ENCODE data around the gene CAMK2D. TPM values are rescaled to one million over a fixed set of nuclear protein-coding genes. Genes with fewer than 3 reads are reported as not detected.

The CAMK2D gene
- total RNA-seq, 6 donors from 2014 or later, result 41.0 to 75.8 (median 51.9) TPM

GRCh38 chr4:113512880-113513279, 248.7 kb downstream of the CAMK2D start:
- Histone ChIP-seq H3K4me1 (no peaks in the 10 kb centered on the region), H3K36me3 (peaks cover 4 to 41% (median 19%) of the 10 kb centered on the region in 4 donors), H3K27ac (no peak overlapping the region), H3K27me3 (no peaks in the 10 kb centered on the region), H3K4me3 (no peak overlapping the region), H3K9me3 (no peaks in the 10 kb centered on the region)
- ATAC-seq (ENCODE audit: low FRiP score in 2 of 2), result no peak
- DNase-seq, result no peak
- TF ChIP-seq CTCF (IDR thresholded peaks at IDR 0.05) (no peak), POLR2A (IDR thresholded peaks at IDR 0.05) (no peak), EP300 (IDR thresholded peaks at IDR 0.05) (no peak), POLR2AphosphoS5 (IDR thresholded peaks at IDR 0.05) (no peak)
- 92 to 95% methylated on average over 6 of the region's 6 CpGs for WGBS, 2 donors

- H3K27ac ChIP-seq, result no peak overlapping the region
- DNase-seq (no peak), ATAC-seq (ENCODE audit: low FRiP score in 2 of 2) (no peak)
- H3K36me3 ChIP-seq, result peaks cover 4 to 32% (median 19%) of the 10 kb centered on the region in 4 donors
- no peak overlapping the region for H3K4me3 ChIP-seq
- TF ChIP-seq POLR2AphosphoS5 (IDR thresholded peaks at IDR 0.05) (no peak), EP300 (IDR thresholded peaks at IDR 0.05) (no peak), CTCF (IDR thresholded peaks at IDR 0.05) (no peak), POLR2A (IDR thresholded peaks at IDR 0.05) (no peak)
- no peaks in the 10 kb centered on the region for H3K27me3 ChIP-seq
- 93 to 98% methylated on average over 2 of the region's 2 CpGs for WGBS, 2 donors
- no peaks in the 10 kb centered on the region for H3K4me1 ChIP-seq
- H3K9me3 ChIP-seq, result no peaks in the 10 kb centered on the region
These were observed 249.6 kb downstream of the CAMK2D start for GRCh38 chr4:113511944-113512343.

- 93 to 100% methylated on average over 1 of the region's 1 CpG for WGBS, 2 donors
- H3K27me3 ChIP-seq, result no peaks in the 10 kb centered on the region
These were observed 251.7 kb downstream of the CAMK2D start for GRCh38 chr4:113509851-113510250.

GRCh38 chr4:113505044-113505443, 256.5 kb downstream of the CAMK2D start:
- ATAC-seq (ENCODE audit: low FRiP score in 2 of 2) (no peak), DNase-seq (no peak)
- TF ChIP-seq EP300 (IDR thresholded peaks at IDR 0.05) (no peak), POLR2A (IDR thresholded peaks at IDR 0.05) (no peak), POLR2AphosphoS5 (IDR thresholded peaks at IDR 0.05) (no peak), CTCF (IDR thresholded peaks at IDR 0.05) (no peak)
- Histone ChIP-seq H3K4me1 (no peaks in the 10 kb centered on the region), H3K4me3 (no peak overlapping the region), H3K36me3 (peaks cover 0 to 17% (median 0%) of the 10 kb centered on the region in 4 donors), H3K27me3 (no peaks in the 10 kb centered on the region), H3K9me3 (no peaks in the 10 kb centered on the region), H3K27ac (no peak overlapping the region)
- WGBS, 2 donors, result 89 to 96% methylated on average over 5 of the region's 5 CpGs

More at GRCh38 chr4:113509851-113510250, 251.7 kb downstream of the CAMK2D start:
- no peak for TF ChIP-seq POLR2AphosphoS5 (IDR thresholded peaks at IDR 0.05)
- no peak for TF ChIP-seq CTCF (IDR thresholded peaks at IDR 0.05)
- TF ChIP-seq EP300 (IDR thresholded peaks at IDR 0.05), result no peak
- no peak for TF ChIP-seq POLR2A (IDR thresholded peaks at IDR 0.05)
- Histone ChIP-seq H3K27ac (no peak overlapping the region), H3K4me1 (no peaks in the 10 kb centered on the region), H3K4me3 (no peak overlapping the region), H3K9me3 (no peaks in the 10 kb centered on the region), H3K36me3 (peaks cover 4 to 38% (median 19%) of the 10 kb centered on the region in 4 donors)
- ATAC-seq (ENCODE audit: low FRiP score in 2 of 2) (no peak), DNase-seq (no peak)

GRCh38 chr4:113504422-113504821, 257.1 kb downstream of the CAMK2D start:
- Histone ChIP-seq H3K4me3 (no peak overlapping the region), H3K36me3 (peaks cover 0 to 17% (median 0%) of the 10 kb centered on the region in 4 donors), H3K4me1 (no peaks in the 10 kb centered on the region), H3K9me3 (no peaks in the 10 kb centered on the region), H3K27me3 (no peaks in the 10 kb centered on the region), H3K27ac (no peak overlapping the region)
- no peak for TF ChIP-seq EP300 (IDR thresholded peaks at IDR 0.05)
- TF ChIP-seq POLR2AphosphoS5 (IDR thresholded peaks at IDR 0.05), result no peak
- no peak for TF ChIP-seq CTCF (IDR thresholded peaks at IDR 0.05)
- TF ChIP-seq POLR2A (IDR thresholded peaks at IDR 0.05), result no peak
- WGBS, 2 donors, result 83 to 97% methylated on average over 3 of the region's 3 CpGs
- DNase-seq (no peak), ATAC-seq (ENCODE audit: low FRiP score in 2 of 2) (no peak)
